ENCODE data around the gene DMD.

Gene DMD

GRCh38 chrX:33126469-33126868, 84.9 kb downstream of the DMD start:
- DNase-seq (ENCODE audit: low read depth, low spot score) = no peak
- in situ Hi-C loops (cut with HindIII; ENCODE audit: low sequenced_read_pairs) = no loop called here
- H3K4me3 ChIP-seq (ENCODE audit: low read depth, low read length) = no peak overlapping the region
- no peak for TF ChIP-seq CTCF (IDR thresholded peaks at IDR 0.05; ENCODE audit: low read depth, low read length)

- no peak for DNase-seq (ENCODE audit: low read depth, low spot score)
- no peak for TF ChIP-seq CTCF (IDR thresholded peaks at IDR 0.05; ENCODE audit: low read depth, low read length)
- no peak overlapping the region for H3K4me3 ChIP-seq (ENCODE audit: low read depth, low read length)
- in situ Hi-C loops (cut with HindIII; ENCODE audit: low sequenced_read_pairs) = no loop called here
Observed at GRCh38 chrX:33109858-33110257, 101.5 kb downstream of the DMD start.

- in situ Hi-C loops (cut with HindIII; ENCODE audit: low sequenced_read_pairs) = no loop called here
- TF ChIP-seq CTCF (IDR thresholded peaks at IDR 0.05; ENCODE audit: low read depth, low read length) = no peak
Observed at GRCh38 chrX:33106737-33107136, 104.6 kb downstream of the DMD start.

GRCh38 chrX:33095079-33095478, 116.3 kb downstream of the DMD start:
- in situ Hi-C loops (cut with HindIII; ENCODE audit: low sequenced_read_pairs) = no loop called here
- DNase-seq (ENCODE audit: low read depth, low spot score) = no peak
- no peak overlapping the region for H3K4me3 ChIP-seq (ENCODE audit: low read depth, low read length)
- no peak for TF ChIP-seq CTCF (IDR thresholded peaks at IDR 0.05; ENCODE audit: low read depth, low read length)

More at GRCh38 chrX:33106737-33107136, 104.6 kb downstream of the DMD start:
- H3K4me3 ChIP-seq (ENCODE audit: low read depth, low read length) = no peak overlapping the region
- DNase-seq (ENCODE audit: low read depth, low spot score) = no peak

GRCh38 chrX:33087411-33087810, 123.9 kb downstream of the DMD start:
- no peak for DNase-seq (ENCODE audit: low read depth, low spot score)
- in situ Hi-C loops (cut with HindIII; ENCODE audit: low sequenced_read_pairs) = no loop called here
- TF ChIP-seq CTCF (IDR thresholded peaks at IDR 0.05; ENCODE audit: low read depth, low read length) = no peak
- no peak overlapping the region for H3K4me3 ChIP-seq (ENCODE audit: low read depth, low read length)

- no peak for DNase-seq (ENCODE audit: low read depth, low spot score)
- no peak for TF ChIP-seq CTCF (IDR thresholded peaks at IDR 0.05; ENCODE audit: low read depth, low read length)
- no peak overlapping the region for H3K4me3 ChIP-seq (ENCODE audit: low read depth, low read length)
- in situ Hi-C loops (cut with HindIII; ENCODE audit: low sequenced_read_pairs) = no loop called here
Observed at GRCh38 chrX:33086886-33087285, 124.5 kb downstream of the DMD start.

GRCh38 chrX:33082371-33082770, 129.0 kb downstream of the DMD start:
- in situ Hi-C loops (cut with HindIII; ENCODE audit: low sequenced_read_pairs) = no loop called here
- no peak for DNase-seq (ENCODE audit: low read depth, low spot score)
- no peak for TF ChIP-seq CTCF (IDR thresholded peaks at IDR 0.05; ENCODE audit: low read depth, low read length)

More at GRCh38 chrX:33082371-33082770, 129.0 kb downstream of the DMD start:
- no peak overlapping the region for H3K4me3 ChIP-seq (ENCODE audit: low read depth, low read length)

Measured in astrocyte of the spinal cord (primary cell).